ENCODE measurements around the gene RAD51D. TPM values are rescaled to one million over a fixed set of nuclear protein-coding genes. Genes with fewer than 3 reads are reported as not detected.

The RAD51D gene
- total and polyA plus RNA-seq, 10 of the 15 experiments (the other 5 are each of a cell fraction or from before 2014, with no cell fraction given) = 2.6 to 29.3 (median 13.5) TPM

DNA sequence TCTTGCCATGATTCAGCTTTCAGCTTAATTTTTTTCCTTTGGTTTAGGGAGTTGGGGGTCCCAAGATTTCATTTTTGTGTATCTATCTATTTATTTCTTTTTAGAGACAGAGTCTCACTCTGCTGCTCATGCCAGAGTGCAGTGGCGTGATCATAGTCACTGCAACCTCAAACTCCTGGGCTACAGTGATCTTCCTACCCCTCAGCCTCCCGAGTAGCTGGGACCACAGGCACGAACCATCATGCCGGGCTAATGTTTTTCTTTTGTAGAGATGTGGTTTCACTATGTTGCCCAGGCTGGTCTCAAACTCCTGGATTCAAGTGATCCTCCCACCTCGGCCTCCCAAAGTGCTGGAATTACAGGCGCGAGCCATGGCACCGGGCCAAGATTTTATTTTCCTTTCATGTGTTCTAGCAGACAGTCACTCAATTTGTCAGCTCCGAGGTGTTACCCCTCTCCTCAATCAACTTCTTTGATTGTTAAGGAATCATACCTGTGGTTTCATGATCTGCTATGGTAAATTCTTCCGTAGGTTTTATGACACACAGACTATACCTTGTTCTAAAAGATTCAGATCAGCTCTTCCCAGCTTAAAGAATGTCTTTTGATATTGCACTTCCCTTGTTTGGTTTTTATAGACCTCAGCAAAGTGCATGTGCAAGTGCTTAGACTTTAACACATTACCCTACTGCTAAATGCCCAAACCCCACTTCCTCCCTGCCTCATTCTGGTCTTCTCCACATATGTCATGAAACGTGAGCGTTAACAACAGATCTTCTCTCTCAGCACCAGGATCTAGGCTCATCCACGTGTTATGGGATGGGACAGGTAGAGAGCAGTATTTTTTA is 40.9 kb upstream of the RAD51D start (continued):
- TF ChIP-seq, protein P1, sequence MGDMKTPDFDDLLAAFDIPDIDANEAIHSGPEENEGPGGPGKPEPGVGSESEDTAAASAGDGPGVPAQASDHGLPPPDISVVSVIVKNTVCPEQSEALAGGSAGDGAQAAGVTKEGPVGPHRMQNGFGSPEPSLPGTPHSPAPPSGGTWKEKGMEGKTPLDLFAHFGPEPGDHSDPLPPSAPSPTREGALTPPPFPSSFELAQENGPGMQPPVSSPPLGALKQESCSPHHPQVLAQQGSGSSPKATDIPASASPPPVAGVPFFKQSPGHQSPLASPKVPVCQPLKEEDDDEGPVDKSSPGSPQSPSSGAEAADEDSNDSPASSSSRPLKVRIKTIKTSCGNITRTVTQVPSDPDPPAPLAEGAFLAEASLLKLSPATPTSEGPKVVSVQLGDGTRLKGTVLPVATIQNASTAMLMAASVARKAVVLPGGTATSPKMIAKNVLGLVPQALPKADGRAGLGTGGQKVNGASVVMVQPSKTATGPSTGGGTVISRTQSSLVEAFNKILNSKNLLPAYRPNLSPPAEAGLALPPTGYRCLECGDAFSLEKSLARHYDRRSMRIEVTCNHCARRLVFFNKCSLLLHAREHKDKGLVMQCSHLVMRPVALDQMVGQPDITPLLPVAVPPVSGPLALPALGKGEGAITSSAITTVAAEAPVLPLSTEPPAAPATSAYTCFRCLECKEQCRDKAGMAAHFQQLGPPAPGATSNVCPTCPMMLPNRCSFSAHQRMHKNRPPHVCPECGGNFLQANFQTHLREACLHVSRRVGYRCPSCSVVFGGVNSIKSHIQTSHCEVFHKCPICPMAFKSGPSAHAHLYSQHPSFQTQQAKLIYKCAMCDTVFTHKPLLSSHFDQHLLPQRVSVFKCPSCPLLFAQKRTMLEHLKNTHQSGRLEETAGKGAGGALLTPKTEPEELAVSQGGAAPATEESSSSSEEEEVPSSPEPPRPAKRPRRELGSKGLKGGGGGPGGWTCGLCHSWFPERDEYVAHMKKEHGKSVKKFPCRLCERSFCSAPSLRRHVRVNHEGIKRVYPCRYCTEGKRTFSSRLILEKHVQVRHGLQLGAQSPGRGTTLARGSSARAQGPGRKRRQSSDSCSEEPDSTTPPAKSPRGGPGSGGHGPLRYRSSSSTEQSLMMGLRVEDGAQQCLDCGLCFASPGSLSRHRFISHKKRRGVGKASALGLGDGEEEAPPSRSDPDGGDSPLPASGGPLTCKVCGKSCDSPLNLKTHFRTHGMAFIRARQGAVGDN (IDR thresholded peaks at IDR 0.05) = no peak
- TF ChIP-seq SUZ12 (IDR thresholded peaks at IDR 0.05; ENCODE audit: unreplicated experiment) = no peak
- TF ChIP-seq ETV6 (conservative IDR thresholded peaks at IDR 0.05 in 1 of 2, IDR thresholded peaks at IDR 0.05 in 1 of 2; ENCODE audit: borderline replicate concordance in 1 of 2, low read depth in 1 of 2) = no peak
- no peak for TF ChIP-seq DPF2 (IDR thresholded peaks at IDR 0.05)

DNA sequence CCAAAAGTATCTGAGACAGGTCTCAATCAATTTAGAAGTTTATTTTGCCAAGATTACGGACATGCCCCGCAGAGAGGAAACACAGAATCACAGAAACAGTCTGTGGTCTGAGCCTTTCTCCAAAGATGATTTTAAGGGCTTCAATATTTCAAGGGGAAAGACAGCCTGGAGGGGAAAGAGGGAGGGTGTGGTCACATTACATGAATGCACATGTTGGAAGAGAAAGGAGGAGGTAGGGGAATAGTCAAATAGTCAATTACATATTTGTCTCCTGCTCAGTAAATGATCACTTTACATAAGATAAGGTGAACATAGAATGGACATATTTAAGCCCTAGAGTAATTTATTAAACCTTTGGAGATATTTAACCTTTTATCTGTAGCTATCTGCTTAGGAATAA is 40.3 kb upstream of the RAD51D start:
- H3K4me1 ChIP-seq (ENCODE audit: control insufficient read depth, insufficient read depth, low read length) = no peaks in the 10 kb centered on the region
- H4K20me1 ChIP-seq (ENCODE audit: control insufficient read depth, insufficient read depth) = no peaks in the 10 kb centered on the region
- ATAC-seq (no peak), FAIRE-seq (no peak), DNase-seq (ENCODE audit: low read depth, low spot score) (no peak)
- no peak overlapping the region for H3K4me2 ChIP-seq (ENCODE audit: control insufficient read depth, insufficient read depth)
- no TSS peak for BruUV-seq (replicated peaks)
- intact Hi-C loops (cut with micrococcal nuclease; ENCODE audit: unreplicated experiment) (no loop called here), in situ Hi-C loops (cut with MboI) (loop anchor here (10.0 kb wide), 1 partner anchor 585 kb away; no protein-coding TSS in a partner anchor)
- ChIA-PET POLR2A (no interaction called here), RAD21 (ENCODE audit: unreplicated experiment) (no interaction called here), SMC1A (ENCODE audit: uncharacterized antibody, unreplicated experiment) (no interaction called here), CTCF (no interaction called here)
- no peak overlapping the region for H3K9ac ChIP-seq (ENCODE audit: control insufficient read depth, insufficient read depth, low read length)
- H3K27me3 ChIP-seq (replicated peaks in 1 of 2; ENCODE audit: control insufficient read depth in 2 of 2, insufficient read depth in 2 of 2, low read length in 1 of 2) = peaks cover 1 to 3% of the 10 kb centered on the region in 2 experiments; a peak in 2 of 4 replicates
- 41% methylated on average over 2 of the region's 2 CpGs for WGBS (ENCODE audit: insufficient coverage, insufficient replicate concordance, low lambda C conversion rate, missing lambda C conversion rate)
- no peaks in the 10 kb centered on the region for H3K36me3 ChIP-seq (ENCODE audit: control insufficient read depth in 2 of 2, insufficient read depth in 2 of 2, low read length in 1 of 2)
- no peak overlapping the region for H2AFZ ChIP-seq (ENCODE audit: control insufficient read depth, low read depth, low read length)
- TF ChIP-seq CREM (IDR thresholded peaks at IDR 0.05; ENCODE audit: low read depth) (no peak), SPI1 (IDR thresholded peaks at IDR 0.05; ENCODE audit: borderline replicate concordance, insufficient read depth, low read depth, low read length) (no peak), JUND (IDR thresholded peaks at IDR 0.05; ENCODE audit: low read depth, low read length) (no peak), POLR2A (IDR thresholded peaks at IDR 0.05; ENCODE audit: low read depth, low read length) (no peak), WRNIP1 (IDR thresholded peaks at IDR 0.05; ENCODE audit: borderline replicate concordance, low read depth, low read length) (no peak), STAT1 (conservative IDR thresholded peaks at IDR 0.05) (no peak), CHD2 (IDR thresholded peaks at IDR 0.05; ENCODE audit: borderline replicate concordance, low read depth, low read length) (no peak), POU2F2 (IDR thresholded peaks at IDR 0.05; ENCODE audit: borderline replicate concordance, low read depth, low read length) (no peak), NR2F1 (conservative IDR thresholded peaks at IDR 0.05) (no peak), YY1 (IDR thresholded peaks at IDR 0.05; ENCODE audit: low read depth, low read length) (no peak), ZNF207 (IDR thresholded peaks at IDR 0.05; ENCODE audit: borderline replicate concordance) (no peak)
- TF ChIP-seq, protein P2, sequence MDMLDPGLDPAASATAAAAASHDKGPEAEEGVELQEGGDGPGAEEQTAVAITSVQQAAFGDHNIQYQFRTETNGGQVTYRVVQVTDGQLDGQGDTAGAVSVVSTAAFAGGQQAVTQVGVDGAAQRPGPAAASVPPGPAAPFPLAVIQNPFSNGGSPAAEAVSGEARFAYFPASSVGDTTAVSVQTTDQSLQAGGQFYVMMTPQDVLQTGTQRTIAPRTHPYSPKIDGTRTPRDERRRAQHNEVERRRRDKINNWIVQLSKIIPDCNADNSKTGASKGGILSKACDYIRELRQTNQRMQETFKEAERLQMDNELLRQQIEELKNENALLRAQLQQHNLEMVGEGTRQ (IDR thresholded peaks at IDR 0.05; ENCODE audit: borderline replicate concordance, low read depth, low read length) = no peak
- no peak overlapping the region for H3K27ac ChIP-seq (ENCODE audit: control insufficient read depth, insufficient read depth)
- no peaks in the 10 kb centered on the region for H3K9me3 ChIP-seq (replicated peaks; ENCODE audit: control insufficient read depth, insufficient read depth, low read length)
- no peaks in the 10 kb centered on the region for H3K79me2 ChIP-seq (ENCODE audit: control insufficient read depth, insufficient read depth, low read length)
- H3K4me3 ChIP-seq = no peak overlapping the region
